Stomach (tissue), 9 donors: ENCODE measurements around the gene CCL26. TPM values are rescaled to one million over a fixed set of nuclear protein-coding genes. Genes with fewer than 3 reads are reported as not detected.
"Not testable (repeated sequence)": the region's sequence is repeated elsewhere in the genome, so short reads cannot be mapped to it uniquely, and the experiment has no call there.

Experiments used
- DNase-seq, 2 donors: peaks; one replicate each; pipeline versions ENCODE4 v3.0.0 to v3.0.0-alpha.2; 2013 to 2019
- H3K27ac ChIP-seq, 5 donors: fragments of 200-600 bp in 4 of 5; sonication (generic) in 4 of 5; one replicate each; pipeline ENCODE4 v1.5.1; 2013 to 2019; ENCODE audit warnings: mild to moderate bottlenecking in 1 of 5, moderate library complexity in 1 of 5
- H3K27me3 ChIP-seq, 3 donors: fragments of 200-600 bp; sonication (generic); one replicate each; pipeline ENCODE4 v1.5.1; 2017 to 2019; ENCODE audit warnings: mixed run types in 1 of 3
- H3K36me3 ChIP-seq, 4 donors: fragments of 200-600 bp; sonication (generic); 1 replicate in 3 of 4; 2 replicates in 1 of 4; pipeline ENCODE4 v1.5.1; 2016 to 2019
- H3K4me1 ChIP-seq, 4 donors: fragments of 200-600 bp; sonication (generic); one replicate each; pipeline ENCODE4 v1.5.1; 2016 to 2019
- H3K4me3 ChIP-seq, 4 donors: fragments of 200-600 bp; sonication (generic) in 3 of 4; one replicate each; pipeline ENCODE4 v1.5.1; 2016 to 2019; ENCODE audit warnings: mild to moderate bottlenecking in 1 of 4
- H3K9me3 ChIP-seq, 4 donors: fragments of 200-600 bp; sonication (generic); one replicate each; pipeline ENCODE4 v1.5.1; 2016 to 2019
- CTCF ChIP-seq, 7 experiments: fragments of 450-650 bp in 4 of 7; fragments of 200-600 bp in 3 of 7; sonication (generic) in 3 of 7; IDR thresholded peaks; one replicate each; pipeline ENCODE4 v1.5.1; 2016 to 2019; ENCODE audit warnings: antibody characterized with exemption in 7 of 7, control low read depth in 2 of 7, mild to moderate bottlenecking in 1 of 7
- EP300 ChIP-seq: sonication (generic); formaldehyde crosslinking; IDR thresholded peaks from one replicate; pipeline ENCODE4 v1.6.1; 2017; ENCODE audit warnings: antibody characterized with exemption
- POLR2A ChIP-seq, 4 donors: fragments of 450-650 bp; IDR thresholded peaks; one replicate each; pipeline ENCODE4 v1.6.1; 2016; ENCODE audit warnings: antibody characterized with exemption in 4 of 4, control low read depth in 2 of 4, mild to moderate bottlenecking in 1 of 4, moderate library complexity in 1 of 4
- POLR2AphosphoS5 ChIP-seq, 3 donors: sonication (generic); formaldehyde crosslinking; IDR thresholded peaks; one replicate each; pipeline ENCODE4 v1.6.1; 2016; ENCODE audit warnings: antibody characterized with exemption in 3 of 3
- WGBS, 5 donors: extraction: QIAGEN DNeasy Blood & Tissue Kit in 3 of 5; methylation state at CpG; one replicate each; pipeline versions ENCODE4 v1.1.5 to v1.1.7; 2013 to 2018; 5-methylcytosine and 5-hydroxymethylcytosine counted together
- intact Hi-C: fragments of 100-400 bp; cut with DNase I; formaldehyde crosslinking; loops from one replicate; pipeline ENCODE4 v1.15.1; 2023; ENCODE audit warnings: low total_unique reads
- polyA plus RNA-seq, 3 donors: library from polyadenylated mRNA; stranded (reverse); fragments of 200-250 nt; gene quantifications; one replicate each; pipeline ENCODE4 v1.2.3, GENCODE V29; 2013
- total RNA-seq, 5 donors: library from RNA; depleted of rRNA; stranded (reverse); fragments of >200 nt; gene quantifications; one replicate each; pipeline versions ENCODE4 v1.1.0 to v1.2.3, GENCODE V29; 2014 to 2016
- donor health status: healthy with polysubstance abuse.
- donor health status: Bipolar disorder and iron deficiency.
- donor health status: healthy.

Gene CCL26
- total and polyA plus RNA-seq, 8 donors, result 0.65 to 1.6 TPM; not detected in 6

- H3K27ac ChIP-seq, H3K36me3 ChIP-seq, H3K27me3 ChIP-seq, DNase-seq, intact Hi-C loops, H3K4me1 ChIP-seq, H3K9me3 ChIP-seq, H3K4me3 ChIP-seq: not testable (repeated sequence)
- 43 to 63% (median 56%) methylated on average over 14 of the region's 14 CpGs for WGBS, 5 donors
These were observed 8.7 kb upstream of the CCL26 start for GRCh38 chr7:75780647-75781273.

DNA sequence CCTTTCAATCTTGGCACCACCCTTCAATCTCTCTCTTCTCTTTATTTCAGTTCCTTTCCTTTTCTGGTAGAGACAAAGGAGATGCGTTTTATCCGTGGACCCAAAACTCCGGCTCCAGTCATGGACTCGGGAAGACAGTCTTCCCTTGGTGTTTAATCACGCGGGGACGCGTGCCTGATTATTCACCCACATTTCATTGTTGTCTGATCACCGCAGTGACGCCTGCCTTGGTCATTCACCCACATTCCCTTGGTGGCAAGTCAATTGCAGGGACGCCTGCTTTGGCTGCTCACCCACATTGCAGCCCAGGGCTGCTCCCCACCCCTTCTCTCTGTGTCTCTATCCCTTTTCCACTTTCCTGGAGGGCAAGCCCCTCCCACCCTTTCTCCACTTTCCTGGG is 7.5 kb upstream of the CCL26 start:
- 63 to 81% (median 77%) methylated on average over 11 of the region's 11 CpGs for WGBS, 5 donors
- intact Hi-C loops, result not testable (repeated sequence)

GRCh38 chr7:75779035-75779434 is 7.0 kb upstream of the CCL26 start:
- H3K9me3 ChIP-seq, H3K36me3 ChIP-seq, H3K27me3 ChIP-seq, DNase-seq, H3K27ac ChIP-seq, H3K4me1 ChIP-seq, H3K4me3 ChIP-seq, intact Hi-C loops: not testable (repeated sequence)
- 66 to 76% (median 69%) methylated on average over 11 of the region's 11 CpGs for WGBS, 5 donors

More for the DNA sequence above, 7.5 kb upstream of the CCL26 start:
- not testable (repeated sequence) for DNase-seq, H3K9me3 ChIP-seq, H3K27ac ChIP-seq, H3K36me3 ChIP-seq, H3K4me1 ChIP-seq, H3K4me3 ChIP-seq, H3K27me3 ChIP-seq

DNA sequence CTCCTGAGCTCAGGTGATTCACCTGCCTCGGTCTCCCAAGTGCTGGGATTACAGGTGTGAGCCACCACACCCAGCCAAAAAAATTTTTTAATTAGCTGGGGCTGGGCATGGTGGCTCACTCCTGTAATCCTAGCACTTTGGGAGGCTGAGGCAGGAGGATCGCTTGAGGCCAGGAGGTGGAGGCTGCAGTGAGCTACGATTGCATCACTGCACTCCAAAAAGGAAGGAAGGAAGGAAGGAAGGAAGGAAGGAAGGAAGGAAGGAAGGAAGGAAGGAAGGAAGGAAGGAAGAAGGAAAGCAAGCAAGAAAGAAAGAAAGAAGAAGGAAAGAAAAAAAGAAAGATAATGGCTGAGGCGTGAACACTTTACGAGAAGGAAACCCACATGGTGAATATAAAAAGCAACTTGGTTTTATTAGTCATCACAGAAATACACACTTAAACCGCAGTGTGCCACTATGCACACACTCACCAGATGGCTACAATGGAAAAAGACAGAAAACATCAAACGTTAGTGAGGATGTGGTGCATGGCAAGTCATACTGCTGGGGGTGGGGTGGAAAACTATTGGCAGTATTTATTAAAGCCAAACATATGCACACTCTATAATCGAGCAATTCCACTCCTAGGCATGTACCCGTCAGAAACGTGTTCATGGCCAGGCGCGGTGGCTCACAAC is 4.4 kb upstream of the CCL26 start:
- intact Hi-C loops, result no loop called here
- H3K36me3 ChIP-seq, result no peaks in the 10 kb centered on the region

DNA sequence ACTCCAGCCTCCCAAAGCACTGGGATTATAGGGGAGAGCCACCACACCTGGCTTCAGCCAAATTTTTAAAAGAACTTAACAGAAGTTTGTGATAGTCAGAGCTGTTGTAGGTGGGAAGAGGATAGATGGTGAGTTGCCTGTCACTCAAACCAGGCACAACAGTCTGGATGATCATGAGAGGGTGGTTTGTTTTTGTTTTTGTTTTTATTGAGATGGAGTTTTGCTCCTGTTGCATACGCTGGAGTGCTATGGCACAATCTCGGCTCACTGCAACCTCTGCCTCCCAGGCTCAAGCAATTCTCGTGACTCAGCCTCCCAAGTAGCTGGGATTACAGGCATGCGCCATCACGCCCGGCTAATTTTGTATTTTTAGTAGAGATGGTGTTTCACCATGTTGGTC is 1.9 kb upstream of the CCL26 start:
- H3K36me3 ChIP-seq, H3K4me1 ChIP-seq, H3K27me3 ChIP-seq, H3K9me3 ChIP-seq, DNase-seq, H3K27ac ChIP-seq, H3K4me3 ChIP-seq, intact Hi-C loops: not testable (repeated sequence)
- WGBS, 5 donors, result 84 to 95% (median 92%) methylated on average over 6 of the region's 6 CpGs

More for the DNA sequence above, 4.4 kb upstream of the CCL26 start:
- peaks cover 0 to 5% (median 0%) of the 10 kb centered on the region in 3 donors for H3K27me3 ChIP-seq
- H3K4me3 ChIP-seq, result no peak overlapping the region
- no peak overlapping the region for H3K27ac ChIP-seq
- no peak for TF ChIP-seq POLR2A (IDR thresholded peaks at IDR 0.05)
- TF ChIP-seq EP300, result no peak
- no peak for TF ChIP-seq CTCF (IDR thresholded peaks at IDR 0.05)
- no peak for TF ChIP-seq POLR2AphosphoS5 (IDR thresholded peaks at IDR 0.05)
- no peaks in the 10 kb centered on the region for H3K9me3 ChIP-seq
- DNase-seq, result no peak
- no peaks in the 10 kb centered on the region for H3K4me1 ChIP-seq
- 65 to 75% (median 70%) methylated on average over 12 of the region's 12 CpGs for WGBS, 5 donors

GRCh38 chr7:75771224-75771623 is 787 bp downstream of the CCL26 start:
- no peaks in the 10 kb centered on the region for H3K9me3 ChIP-seq
- no peaks in the 10 kb centered on the region for H3K27me3 ChIP-seq
- H3K27ac ChIP-seq, result peak overlapping the region in 1 of 5 donors; percentile 61
- 69 to 100% (median 93%) methylated on average over 1 of the region's 1 CpG for WGBS, 5 donors
- TF ChIP-seq POLR2A (IDR thresholded peaks at IDR 0.05) (no peak), POLR2AphosphoS5 (IDR thresholded peaks at IDR 0.05) (no peak), EP300 (no peak), CTCF (IDR thresholded peaks at IDR 0.05) (no peak)
- no peak overlapping the region for H3K4me3 ChIP-seq
- intact Hi-C loops, result no loop called here
- DNase-seq, result no peak
- H3K4me1 ChIP-seq, result no peaks in the 10 kb centered on the region
- no peaks in the 10 kb centered on the region for H3K36me3 ChIP-seq
